Fibroblast of villous mesenchyme (primary cell): ENCODE data around the gene SRP9. TPM values are rescaled to one million over a fixed set of nuclear protein-coding genes. Genes with fewer than 3 reads are reported as not detected.

Source experiments
- DNase-seq: peaks from one replicate; pipeline ENCODE4 v3.0.0-alpha.2; 2010; ENCODE audit warnings: low read depth
- H3K4me3 ChIP-seq: 2 replicates; pipeline ENCODE4 v1.5.1; 2011; ENCODE audit warnings: low read depth, mild to moderate bottlenecking, low read length
- CTCF ChIP-seq: IDR thresholded peaks from 2 replicates; pipeline ENCODE4 v1.5.1; 2012; ENCODE audit warnings: low read depth, mild to moderate bottlenecking, low read length; ENCODE audit not compliant: insufficient read depth
- small RNA-seq: library from RNA; depleted of rRNA; stranded (forward); fragments of <200 nt; gene quantifications from one replicate; pipeline ENCODE3, GENCODE V24; 2012
- total RNA-seq: library from RNA; depleted of rRNA; stranded (reverse); fragments of >200 nt; gene quantifications from 2 replicates; pipeline ENCODE4 v1.2.3, GENCODE V29; 2012

Gene SRP9
- total RNA-seq, 1 donor: 232 TPM

GRCh38 chr1:225838793-225839192, 61.2 kb downstream of the SRP9 start:
- no peak for DNase-seq
- no peak overlapping the region for H3K4me3 ChIP-seq
- no peak for TF ChIP-seq CTCF

Small RNA genes lying within 50 kb of the gene (small RNA-seq; reads per million reads assigned to genes)
- not detected for gene RNU6-1304P

Other genes starting within 250 kb of the SRP9 start
- gene ENAH, start 124.7 kb upstream of the SRP9 start, total RNA-seq: 126 and 135 TPM in 2 replicates
- gene EPHX1, start 32.3 kb downstream of the SRP9 start, total RNA-seq: 17.7 and 31.5 TPM in 2 replicates
- gene TMEM63A, start 104.6 kb downstream of the SRP9 start, total RNA-seq: 20.3 and 26.3 TPM in 2 replicates
- 0.32 TPM in 1 of 2 replicates, not detected in the other for gene LEFTY1, start 111.3 kb downstream of the SRP9 start, total RNA-seq
- gene PYCR2, start 146.4 kb downstream of the SRP9 start, total RNA-seq: 28.0 and 36.7 TPM in 2 replicates
- under 0.01 TPM in 1 of 2 replicates, not detected in the other for gene LEFTY2, start 163.4 kb downstream of the SRP9 start, total RNA-seq
- gene SDE2, start 221.5 kb downstream of the SRP9 start, total RNA-seq: 22.2 and 31.5 TPM in 2 replicates